Measurements from ENCODE around the gene AKR1B1.
A peak's percentile ranks its signal among the peaks of the same experiment; 100 is the strongest.

Gene AKR1B1

GRCh38 chr7:134468475-134468874, 9.6 kb upstream of the AKR1B1 start:
- no peak for DNase-seq

GRCh38 chr7:134468054-134468453, 9.2 kb upstream of the AKR1B1 start:
- no peak for DNase-seq

- DNase-seq, result no peak
Measured at GRCh38 chr7:134465491-134465890, 6.6 kb upstream of the AKR1B1 start.

GRCh38 chr7:134464496-134464895, 5.6 kb upstream of the AKR1B1 start:
- DNase-seq, result no peak

- DNase-seq, result no peak
Measured at GRCh38 chr7:134463751-134464150, 4.9 kb upstream of the AKR1B1 start.

- no peak for DNase-seq
Measured at GRCh38 chr7:134462337-134462925, 3.5 kb upstream of the AKR1B1 start.

GRCh38 chr7:134461916-134462315, 3.0 kb upstream of the AKR1B1 start:
- no peak for DNase-seq

- no peak for DNase-seq
Measured at GRCh38 chr7:134459981-134460380, 1.1 kb upstream of the AKR1B1 start.

GRCh38 chr7:134458341-134458805, 527 bp downstream of the AKR1B1 start:
- peak; percentile 74 for DNase-seq

GRCh38 chr7:134457210-134457609, 1.7 kb downstream of the AKR1B1 start:
- no peak for DNase-seq

GRCh38 chr7:134454277-134454676, 4.6 kb downstream of the AKR1B1 start:
- DNase-seq, result no peak

- no peak for DNase-seq
Measured at GRCh38 chr7:134453518-134453917, 5.4 kb downstream of the AKR1B1 start.

- DNase-seq, result no peak
Measured at GRCh38 chr7:134452991-134453473, 5.9 kb downstream of the AKR1B1 start.

GRCh38 chr7:134452419-134452838, 6.5 kb downstream of the AKR1B1 start:
- DNase-seq, result no peak

- DNase-seq, result no peak
Measured at GRCh38 chr7:134451656-134452055, 7.2 kb downstream of the AKR1B1 start.

GRCh38 chr7:134450294-134451000, 8.5 kb downstream of the AKR1B1 start:
- DNase-seq, result peak; percentile 86

GRCh38 chr7:134449680-134450079, 9.2 kb downstream of the AKR1B1 start:
- DNase-seq, result peak; percentile 53

- peak; percentile 36 for DNase-seq
Measured at GRCh38 chr7:134448356-134449229, 10.3 kb downstream of the AKR1B1 start.

GRCh38 chr7:134447383-134447782, 11.5 kb downstream of the AKR1B1 start:
- no peak for DNase-seq

GRCh38 chr7:134446923-134447322, 12.0 kb downstream of the AKR1B1 start:
- no peak for DNase-seq

GRCh38 chr7:134446446-134446845, 12.5 kb downstream of the AKR1B1 start:
- DNase-seq, result no peak

- no peak for DNase-seq
Measured at GRCh38 chr7:134444961-134445315, 14.0 kb downstream of the AKR1B1 start.

GRCh38 chr7:134444198-134444960, 14.5 kb downstream of the AKR1B1 start:
- peak; percentile 11 for DNase-seq
